ENCODE results near the gene TUFM. TPM values are rescaled to one million over a fixed set of nuclear protein-coding genes. Genes with fewer than 3 reads are reported as not detected.
"Not testable (repeated sequence)": the region's sequence is repeated elsewhere in the genome, so short reads cannot be mapped to it uniquely, and the experiment has no call there.

Gene TUFM
- total RNA-seq, 1 experiment from 2014 or later, result 198 TPM

- Mint-ChIP-seq H3K4me1 (ENCODE audit: insufficient read depth, unreplicated experiment) (peaks cover 28% of the 10 kb centered on the region), H3K36me3 (ENCODE audit: insufficient read depth, unreplicated experiment) (peaks cover 36% of the 10 kb centered on the region), H3K27ac (ENCODE audit: low read depth, unreplicated experiment) (peak within 1 kb of the TSS; percentile 96), H3K27me3 (ENCODE audit: insufficient read depth, unreplicated experiment) (no peaks in the 10 kb centered on the region), H3K9me3 (ENCODE audit: unreplicated experiment) (no peaks in the 10 kb centered on the region), H3K4me3 (ENCODE audit: unreplicated experiment) (peak within 1 kb of the TSS; percentile 91)
- ChIA-PET POLR2A (interaction anchor here (0.7 to 5.4 kb wide), 23 partner anchors 9 to 998 kb away, joined by 3 to 104 read pairs (median 4); partner anchors contain the start of genes MVP, NFATC2IP, RABEP2 and SH2B1), CTCF (interaction anchor here (0.6 to 1.9 kb wide), 2 partner anchors 10 to 128 kb away, joined by 6 to 11 read pairs; partner anchors contain the start of gene NFATC2IP)
- intact Hi-C loops (cut with micrococcal nuclease), result no loop called here
- BruUV-seq (replicated peaks), result no TSS peak
- DNase-seq (ENCODE audit: unreplicated experiment), result peak; percentile 93
- TF ChIP-seq, protein P1, sequence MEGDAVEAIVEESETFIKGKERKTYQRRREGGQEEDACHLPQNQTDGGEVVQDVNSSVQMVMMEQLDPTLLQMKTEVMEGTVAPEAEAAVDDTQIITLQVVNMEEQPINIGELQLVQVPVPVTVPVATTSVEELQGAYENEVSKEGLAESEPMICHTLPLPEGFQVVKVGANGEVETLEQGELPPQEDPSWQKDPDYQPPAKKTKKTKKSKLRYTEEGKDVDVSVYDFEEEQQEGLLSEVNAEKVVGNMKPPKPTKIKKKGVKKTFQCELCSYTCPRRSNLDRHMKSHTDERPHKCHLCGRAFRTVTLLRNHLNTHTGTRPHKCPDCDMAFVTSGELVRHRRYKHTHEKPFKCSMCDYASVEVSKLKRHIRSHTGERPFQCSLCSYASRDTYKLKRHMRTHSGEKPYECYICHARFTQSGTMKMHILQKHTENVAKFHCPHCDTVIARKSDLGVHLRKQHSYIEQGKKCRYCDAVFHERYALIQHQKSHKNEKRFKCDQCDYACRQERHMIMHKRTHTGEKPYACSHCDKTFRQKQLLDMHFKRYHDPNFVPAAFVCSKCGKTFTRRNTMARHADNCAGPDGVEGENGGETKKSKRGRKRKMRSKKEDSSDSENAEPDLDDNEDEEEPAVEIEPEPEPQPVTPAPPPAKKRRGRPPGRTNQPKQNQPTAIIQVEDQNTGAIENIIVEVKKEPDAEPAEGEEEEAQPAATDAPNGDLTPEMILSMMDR (IDR thresholded peaks at IDR 0.05; ENCODE audit: unreplicated experiment), result no peak
Measured at GRCh38 chr16:28822520-28823290, 23.4 kb downstream of the TUFM start, which contains the start of gene ATXN2L. Gene ATXN2L, plus strand, starts transcription at chr16:28822999. Its CDS starts 261 bp downstream, at chr16:28823260.

DNA sequence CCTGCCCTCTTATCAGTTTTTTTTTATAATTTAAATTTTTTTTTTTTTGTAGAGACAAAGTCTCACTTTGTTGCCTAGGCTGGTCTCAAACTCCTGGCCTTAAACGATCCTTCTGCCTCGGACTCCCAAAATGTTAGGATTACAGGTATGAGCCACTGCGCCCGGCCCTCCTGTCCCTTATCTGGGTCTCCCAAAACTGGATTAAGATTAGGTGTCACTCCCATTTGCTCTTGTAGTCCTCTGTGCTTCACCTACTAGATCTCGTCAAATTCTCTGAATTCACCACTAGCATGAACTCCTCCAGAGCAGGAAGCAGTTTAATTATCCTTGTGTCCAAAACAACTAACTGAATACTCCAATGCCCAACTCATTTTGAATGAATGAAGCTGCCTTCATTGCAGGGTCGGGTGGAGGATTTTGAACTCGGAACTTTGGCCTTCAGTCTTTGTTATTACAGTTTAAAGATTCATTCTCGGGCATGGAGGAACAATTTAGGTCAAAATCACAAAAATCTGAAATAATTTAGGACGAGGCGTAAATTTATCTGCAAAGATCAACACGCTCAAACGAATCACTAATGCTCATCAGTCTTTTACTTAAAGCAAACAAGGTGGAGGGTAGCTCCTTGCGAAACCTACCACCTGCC, 24.2 kb downstream of the TUFM start:
- ChIA-PET CTCF (interaction anchor here (0.6 to 1.9 kb wide), 6 partner anchors 9 to 1234 kb away, joined by 3 to 11 read pairs (median 3); no protein-coding TSS in a partner anchor), POLR2A (interaction anchor here (0.6 to 5.4 kb wide), 25 partner anchors 9 to 998 kb away, joined by 3 to 104 read pairs (median 4); partner anchors contain the start of genes MVP, NFATC2IP, RABEP2 and SH2B1)
- Mint-ChIP-seq H3K27ac (ENCODE audit: low read depth, unreplicated experiment) (peak overlapping the region; percentile 86), H3K4me1 (ENCODE audit: insufficient read depth, unreplicated experiment) (peaks cover 28% of the 10 kb centered on the region), H3K9me3 (ENCODE audit: unreplicated experiment) (no peaks in the 10 kb centered on the region), H3K4me3 (ENCODE audit: unreplicated experiment) (peak overlapping the region; percentile 91), H3K36me3 (ENCODE audit: insufficient read depth, unreplicated experiment) (peaks cover 29% of the 10 kb centered on the region), H3K27me3 (ENCODE audit: insufficient read depth, unreplicated experiment) (no peaks in the 10 kb centered on the region)
- TF ChIP-seq, protein P1 (IDR thresholded peaks at IDR 0.05; ENCODE audit: unreplicated experiment), result no peak
- intact Hi-C loops (cut with micrococcal nuclease), result no loop called here
- TSS peak; percentile 56 for BruUV-seq (replicated peaks)
- DNase-seq (ENCODE audit: unreplicated experiment), result no peak

DNA sequence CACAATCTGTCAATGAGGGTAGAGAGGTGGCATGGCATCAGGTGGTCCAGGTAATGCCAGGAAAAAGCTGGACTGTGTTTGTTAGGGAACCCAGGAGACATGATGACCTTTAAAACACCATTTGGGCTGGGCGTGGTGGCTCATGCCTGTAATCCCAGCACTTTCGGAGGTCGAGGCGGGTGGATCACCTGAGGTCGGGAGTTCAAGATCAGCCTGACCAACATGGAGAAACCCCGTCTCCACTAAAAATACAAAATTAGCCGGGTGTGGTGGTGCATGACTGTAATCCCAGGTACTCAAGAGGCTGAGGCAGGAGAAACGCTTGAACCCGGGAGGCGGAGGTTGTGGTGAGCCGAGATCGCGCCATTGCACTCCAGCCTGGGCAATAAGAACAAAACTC, 25.6 kb downstream of the TUFM start:
- intact Hi-C loops (cut with micrococcal nuclease); BruUV-seq (replicated peaks); H3K9me3 Mint-ChIP-seq (ENCODE audit: unreplicated experiment); H3K27me3 Mint-ChIP-seq (ENCODE audit: insufficient read depth, unreplicated experiment); DNase-seq (ENCODE audit: unreplicated experiment): not testable (repeated sequence)
- Mint-ChIP-seq H3K36me3 (ENCODE audit: insufficient read depth, unreplicated experiment) (peaks cover 14% of the 10 kb centered on the region), H3K4me1 (ENCODE audit: insufficient read depth, unreplicated experiment) (peaks cover 17% of the 10 kb centered on the region), H3K27ac (ENCODE audit: low read depth, unreplicated experiment) (peak overlapping the region; percentile 63), H3K4me3 (ENCODE audit: unreplicated experiment) (peak overlapping the region; percentile 43)
- ChIA-PET POLR2A (interaction anchor here (0.6 to 5.4 kb wide), 3 partner anchors 19 to 106 kb away, joined by 4 to 104 read pairs (median 27); partner anchors contain the start of genes RABEP2 and TUFM), CTCF (interaction anchor here (0.6 kb wide), 1 partner anchor 157 kb away, joined by 3 read pairs; no protein-coding TSS in a partner anchor)

DNA sequence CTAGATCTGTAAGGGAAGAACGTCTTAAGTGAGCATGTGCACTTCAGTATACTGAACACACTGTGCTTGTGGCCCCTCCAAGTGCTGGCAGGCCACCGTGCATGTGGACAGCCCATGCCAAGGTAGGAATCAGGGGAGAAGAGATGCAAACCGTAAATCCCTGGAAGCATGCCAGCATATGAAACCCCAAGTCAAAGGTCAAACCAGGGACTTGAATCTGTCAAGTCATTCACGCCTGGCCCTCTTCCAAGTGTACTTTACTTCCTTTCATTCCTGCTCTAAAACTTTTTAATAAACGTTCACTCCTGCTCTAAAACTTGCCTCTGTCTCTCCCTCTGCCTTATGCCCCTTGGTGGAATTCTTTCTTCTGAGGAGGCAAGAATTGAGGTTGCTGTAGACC, 26.1 kb downstream of the TUFM start:
- H3K27ac Mint-ChIP-seq (ENCODE audit: low read depth, unreplicated experiment), result peak overlapping the region; percentile 63
- H3K4me1 Mint-ChIP-seq (ENCODE audit: insufficient read depth, unreplicated experiment), result peaks cover 12% of the 10 kb centered on the region
- no peaks in the 10 kb centered on the region for H3K27me3 Mint-ChIP-seq (ENCODE audit: insufficient read depth, unreplicated experiment)
- POLR2A ChIA-PET, result interaction anchor here (0.6 kb wide), 1 partner anchor 19 kb away, joined by 4 read pairs; no protein-coding TSS in a partner anchor
- CTCF ChIA-PET, result interaction anchor here (0.6 kb wide), 1 partner anchor 157 kb away, joined by 3 read pairs; no protein-coding TSS in a partner anchor
- intact Hi-C loops (cut with micrococcal nuclease), result no loop called here
- TF ChIP-seq, protein P1 (IDR thresholded peaks at IDR 0.05; ENCODE audit: unreplicated experiment), result no peak
- no peaks in the 10 kb centered on the region for H3K9me3 Mint-ChIP-seq (ENCODE audit: unreplicated experiment)
- H3K4me3 Mint-ChIP-seq (ENCODE audit: unreplicated experiment), result no peak overlapping the region
- no peak for DNase-seq (ENCODE audit: unreplicated experiment)
- H3K36me3 Mint-ChIP-seq (ENCODE audit: insufficient read depth, unreplicated experiment), result peaks cover 9% of the 10 kb centered on the region
- BruUV-seq (replicated peaks), result no TSS peak

GRCh38 chr16:28807445-28808120, 38.6 kb downstream of the TUFM start:
- H3K27ac Mint-ChIP-seq (ENCODE audit: low read depth, unreplicated experiment); DNase-seq (ENCODE audit: unreplicated experiment); CTCF ChIA-PET; H3K27me3 Mint-ChIP-seq (ENCODE audit: insufficient read depth, unreplicated experiment); intact Hi-C loops (cut with micrococcal nuclease); H3K4me3 Mint-ChIP-seq (ENCODE audit: unreplicated experiment); H3K9me3 Mint-ChIP-seq (ENCODE audit: unreplicated experiment); POLR2A ChIA-PET; BruUV-seq (replicated peaks); H3K4me1 Mint-ChIP-seq (ENCODE audit: insufficient read depth, unreplicated experiment); H3K36me3 Mint-ChIP-seq (ENCODE audit: insufficient read depth, unreplicated experiment): not testable (repeated sequence)

- H3K27me3 Mint-ChIP-seq (ENCODE audit: insufficient read depth, unreplicated experiment); BruUV-seq (replicated peaks); H3K9me3 Mint-ChIP-seq (ENCODE audit: unreplicated experiment); H3K36me3 Mint-ChIP-seq (ENCODE audit: insufficient read depth, unreplicated experiment); POLR2A ChIA-PET; intact Hi-C loops (cut with micrococcal nuclease); H3K4me1 Mint-ChIP-seq (ENCODE audit: insufficient read depth, unreplicated experiment); DNase-seq (ENCODE audit: unreplicated experiment); H3K27ac Mint-ChIP-seq (ENCODE audit: low read depth, unreplicated experiment); CTCF ChIA-PET: not testable (repeated sequence)
- peak overlapping the region; percentile 55 for H3K4me3 Mint-ChIP-seq (ENCODE audit: unreplicated experiment)
Measured at GRCh38 chr16:28802235-28803019, 43.7 kb downstream of the TUFM start.
